GM19023 (cell line): ENCODE data around the gene ITPRIPL1.

Experiments used
- ATAC-seq: cut with Tn5 transposase; IDR thresholded peaks from one replicate; pipeline ENCODE4 v1.9.1; 2021; ENCODE audit warnings: mild to moderate bottlenecking, moderate library complexity; ENCODE audit not compliant: unreplicated experiment

The ITPRIPL1 gene

GRCh38 chr2:96353606-96354101 lies 28.5 kb downstream of the ITPRIPL1 start:
- ATAC-seq: no peak

DNA sequence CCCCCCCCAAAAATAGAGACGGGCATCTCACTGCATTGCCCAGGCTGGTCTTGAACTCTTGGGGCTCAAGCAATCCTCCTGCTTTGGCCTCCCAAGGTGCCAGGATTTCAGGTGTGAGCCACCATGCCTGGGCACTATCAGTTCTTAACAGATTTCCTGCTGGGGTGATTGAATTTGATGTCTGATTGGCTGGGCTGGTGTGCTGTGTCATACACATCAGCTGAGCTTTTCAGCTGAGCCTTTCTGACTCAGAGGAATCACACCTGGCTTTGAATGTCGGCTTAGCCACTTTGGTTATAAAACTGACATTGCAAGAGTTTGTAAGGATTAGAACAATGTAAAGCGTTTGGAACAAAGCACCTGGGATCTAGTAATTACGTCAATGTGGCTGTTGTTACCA lies 29.4 kb downstream of the ITPRIPL1 start:
- no peak for ATAC-seq

DNA sequence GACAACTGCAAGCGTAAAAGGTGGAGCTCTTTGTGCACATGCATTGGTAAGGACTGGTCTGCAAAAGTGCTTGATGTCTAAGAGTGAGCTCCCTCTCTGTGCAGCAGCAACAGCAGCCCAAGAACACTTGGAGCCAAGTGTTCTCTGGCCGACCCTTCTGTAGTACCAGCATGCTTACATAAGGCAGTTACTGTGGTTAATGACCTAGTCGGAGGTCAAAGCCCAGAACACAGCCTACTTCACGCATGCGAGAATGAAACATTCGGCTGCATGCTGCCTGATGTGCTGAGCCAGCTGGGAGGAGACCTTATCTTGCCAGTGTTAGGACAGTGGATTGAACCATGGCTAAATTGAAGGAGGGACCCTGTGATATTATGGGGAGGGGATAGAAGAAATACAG lies 31.8 kb downstream of the ITPRIPL1 start:
- no peak for ATAC-seq

- no peak for ATAC-seq
Observed at GRCh38 chr2:96359310-96359709, 34.2 kb downstream of the ITPRIPL1 start.

- ATAC-seq: no peak
Observed at GRCh38 chr2:96359866-96360265, 34.7 kb downstream of the ITPRIPL1 start.

GRCh38 chr2:96361751-96362150 lies 36.6 kb downstream of the ITPRIPL1 start:
- no peak for ATAC-seq

DNA sequence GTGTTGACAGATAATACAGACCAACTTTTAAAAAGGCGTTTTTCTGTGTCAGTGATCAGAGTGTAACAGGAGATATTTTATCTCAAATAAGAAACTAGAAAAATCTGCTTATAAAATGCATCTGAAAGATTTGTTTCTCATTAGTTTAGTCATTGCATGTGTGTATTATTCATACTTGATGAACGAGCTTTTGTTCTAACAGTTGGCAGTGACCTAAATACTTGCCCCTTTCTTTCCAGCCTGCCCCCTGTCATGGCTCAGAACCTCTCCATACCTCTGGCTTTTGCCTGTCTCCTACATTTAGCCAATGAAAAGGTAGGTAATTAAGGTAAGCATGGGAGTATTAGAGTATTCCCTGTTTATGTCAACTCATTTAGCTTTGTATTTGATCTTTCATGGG lies 44.1 kb downstream of the ITPRIPL1 start:
- no peak for ATAC-seq

GRCh38 chr2:96374211-96374951 lies 49.3 kb downstream of the ITPRIPL1 start:
- no peak for ATAC-seq
